ENCODE data around the gene CRTAC1.
A peak's percentile ranks its signal among the peaks of the same experiment; 100 is the strongest.

DNA sequence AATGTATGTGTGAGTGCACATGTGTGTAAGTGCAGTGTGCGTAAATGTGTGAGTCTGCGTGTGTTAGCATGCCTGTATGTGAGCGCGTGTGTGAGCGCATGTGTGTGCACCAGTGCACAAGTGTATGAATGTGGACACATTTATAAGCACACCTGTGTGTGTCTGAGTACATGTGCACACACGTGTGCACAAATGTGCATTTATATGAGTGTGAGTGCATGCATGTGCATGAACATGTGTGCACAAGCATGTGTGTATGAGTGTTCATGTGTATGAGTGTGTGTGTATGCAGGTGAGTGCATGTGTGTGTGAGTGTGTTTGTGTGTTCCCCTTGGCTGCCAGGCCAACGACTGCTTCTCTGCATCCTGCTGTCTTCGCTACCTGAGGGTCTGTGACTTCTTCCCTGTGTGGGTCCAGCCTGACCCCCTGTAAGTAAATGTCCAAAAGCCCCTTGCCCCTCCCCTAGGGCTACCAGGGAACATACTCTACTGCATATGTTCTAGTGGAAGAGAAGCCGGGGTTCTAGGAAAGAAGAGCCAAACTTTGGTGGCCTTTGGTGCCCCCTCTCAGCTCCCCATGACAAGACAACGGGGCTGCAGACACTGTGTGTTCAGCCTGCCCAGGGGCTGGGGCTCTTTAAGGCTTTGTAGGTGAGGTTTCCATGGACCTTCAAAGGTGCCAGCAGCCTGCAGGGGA is 163.7 kb downstream of the CRTAC1 start:
- TF ChIP-seq, protein P1, sequence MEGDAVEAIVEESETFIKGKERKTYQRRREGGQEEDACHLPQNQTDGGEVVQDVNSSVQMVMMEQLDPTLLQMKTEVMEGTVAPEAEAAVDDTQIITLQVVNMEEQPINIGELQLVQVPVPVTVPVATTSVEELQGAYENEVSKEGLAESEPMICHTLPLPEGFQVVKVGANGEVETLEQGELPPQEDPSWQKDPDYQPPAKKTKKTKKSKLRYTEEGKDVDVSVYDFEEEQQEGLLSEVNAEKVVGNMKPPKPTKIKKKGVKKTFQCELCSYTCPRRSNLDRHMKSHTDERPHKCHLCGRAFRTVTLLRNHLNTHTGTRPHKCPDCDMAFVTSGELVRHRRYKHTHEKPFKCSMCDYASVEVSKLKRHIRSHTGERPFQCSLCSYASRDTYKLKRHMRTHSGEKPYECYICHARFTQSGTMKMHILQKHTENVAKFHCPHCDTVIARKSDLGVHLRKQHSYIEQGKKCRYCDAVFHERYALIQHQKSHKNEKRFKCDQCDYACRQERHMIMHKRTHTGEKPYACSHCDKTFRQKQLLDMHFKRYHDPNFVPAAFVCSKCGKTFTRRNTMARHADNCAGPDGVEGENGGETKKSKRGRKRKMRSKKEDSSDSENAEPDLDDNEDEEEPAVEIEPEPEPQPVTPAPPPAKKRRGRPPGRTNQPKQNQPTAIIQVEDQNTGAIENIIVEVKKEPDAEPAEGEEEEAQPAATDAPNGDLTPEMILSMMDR (IDR thresholded peaks at IDR 0.05): peak; percentile 19
- TF ChIP-seq EZH2 (IDR thresholded peaks at IDR 0.05): no peak
